ENCODE data around the gene GK. TPM values are rescaled to one million over a fixed set of nuclear protein-coding genes. Genes with fewer than 3 reads are reported as not detected.

The GK gene
- total RNA-seq, 1 experiment from 2014 or later = 14.3 TPM

DNA sequence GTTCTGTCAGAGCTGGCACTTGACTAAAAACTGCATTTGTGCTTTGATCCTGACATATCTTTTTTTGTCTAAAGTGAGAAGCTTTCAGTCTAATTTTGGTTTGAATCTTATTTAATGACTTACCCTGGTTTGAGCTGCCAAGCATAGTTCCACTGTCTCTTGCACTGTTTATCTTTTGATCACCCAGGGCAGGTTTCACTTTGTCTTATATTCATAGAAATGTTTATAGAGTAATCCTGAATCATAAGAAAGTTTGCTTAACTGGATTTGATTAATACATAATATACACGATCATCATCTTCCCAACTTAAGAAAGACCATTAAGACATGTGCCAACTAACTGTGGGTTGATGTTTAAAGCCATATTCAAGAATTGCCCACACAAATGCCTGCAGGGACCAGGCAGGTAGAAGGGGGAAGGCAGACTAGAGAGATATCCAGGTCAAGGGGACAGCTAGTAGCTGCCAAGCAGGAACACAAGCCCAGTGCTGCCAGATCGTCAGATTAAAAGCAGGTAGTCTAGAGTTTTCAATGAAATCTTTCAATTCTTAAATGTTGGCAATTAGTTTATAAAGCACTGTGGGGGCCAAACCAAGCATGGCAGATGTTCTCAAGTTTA is 1.9 kb downstream of the GK start:
- BruUV-seq (replicated peaks) = TSS peak; percentile 28
- H3K36me3 Mint-ChIP-seq (ENCODE audit: insufficient read depth, unreplicated experiment) = peaks cover 22% of the 10 kb centered on the region
- no peak for DNase-seq
- H3K4me1 Mint-ChIP-seq (ENCODE audit: low read depth, unreplicated experiment) = peaks cover 27% of the 10 kb centered on the region
- H3K27ac Mint-ChIP-seq (ENCODE audit: unreplicated experiment) = no peak overlapping the region
- no peaks in the 10 kb centered on the region for H3K27me3 Mint-ChIP-seq (ENCODE audit: unreplicated experiment)
- peak overlapping the region; percentile 14 for H3K4me3 Mint-ChIP-seq (ENCODE audit: low read depth, unreplicated experiment)
- CTCF ChIA-PET = no interaction called here
- no peaks in the 10 kb centered on the region for H3K9me3 Mint-ChIP-seq (ENCODE audit: low read depth, unreplicated experiment)
- intact Hi-C loops (cut with micrococcal nuclease; ENCODE audit: unreplicated experiment) = loop anchor here (1.0 kb wide), 1 partner anchor 27 kb away; no protein-coding TSS in a partner anchor
- TF ChIP-seq, protein P1, sequence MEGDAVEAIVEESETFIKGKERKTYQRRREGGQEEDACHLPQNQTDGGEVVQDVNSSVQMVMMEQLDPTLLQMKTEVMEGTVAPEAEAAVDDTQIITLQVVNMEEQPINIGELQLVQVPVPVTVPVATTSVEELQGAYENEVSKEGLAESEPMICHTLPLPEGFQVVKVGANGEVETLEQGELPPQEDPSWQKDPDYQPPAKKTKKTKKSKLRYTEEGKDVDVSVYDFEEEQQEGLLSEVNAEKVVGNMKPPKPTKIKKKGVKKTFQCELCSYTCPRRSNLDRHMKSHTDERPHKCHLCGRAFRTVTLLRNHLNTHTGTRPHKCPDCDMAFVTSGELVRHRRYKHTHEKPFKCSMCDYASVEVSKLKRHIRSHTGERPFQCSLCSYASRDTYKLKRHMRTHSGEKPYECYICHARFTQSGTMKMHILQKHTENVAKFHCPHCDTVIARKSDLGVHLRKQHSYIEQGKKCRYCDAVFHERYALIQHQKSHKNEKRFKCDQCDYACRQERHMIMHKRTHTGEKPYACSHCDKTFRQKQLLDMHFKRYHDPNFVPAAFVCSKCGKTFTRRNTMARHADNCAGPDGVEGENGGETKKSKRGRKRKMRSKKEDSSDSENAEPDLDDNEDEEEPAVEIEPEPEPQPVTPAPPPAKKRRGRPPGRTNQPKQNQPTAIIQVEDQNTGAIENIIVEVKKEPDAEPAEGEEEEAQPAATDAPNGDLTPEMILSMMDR (IDR thresholded peaks at IDR 0.05; ENCODE audit: unreplicated experiment) = no peak

DNA sequence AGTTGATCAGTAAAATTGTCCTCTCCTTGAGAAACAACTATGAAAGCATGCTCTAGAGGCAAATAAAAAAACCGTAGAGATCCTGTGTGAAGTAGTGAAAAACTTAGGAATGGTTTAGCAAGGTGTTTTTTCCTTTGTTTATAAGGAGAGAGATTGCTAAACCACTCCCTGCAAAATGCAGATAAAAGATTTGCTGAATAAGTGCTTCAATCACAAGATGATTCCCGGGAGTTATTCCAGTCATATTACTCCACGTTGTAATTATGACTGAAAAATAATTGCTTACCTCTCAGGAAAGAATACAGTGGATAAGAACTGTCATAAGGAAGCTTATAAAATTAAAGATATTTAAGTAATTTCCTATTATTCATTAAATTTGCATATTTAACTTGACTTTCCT is 2.8 kb downstream of the GK start:
- H3K36me3 Mint-ChIP-seq (ENCODE audit: insufficient read depth, unreplicated experiment) = peaks cover 22% of the 10 kb centered on the region
- H3K27ac Mint-ChIP-seq (ENCODE audit: unreplicated experiment) = peak overlapping the region; percentile 21
- BruUV-seq (replicated peaks) = no TSS peak
- CTCF ChIA-PET = interaction anchor here (0.5 kb wide), 1 partner anchor 20 kb away, joined by 5 read pairs; no protein-coding TSS in a partner anchor
- H3K27me3 Mint-ChIP-seq (ENCODE audit: unreplicated experiment) = no peaks in the 10 kb centered on the region
- H3K4me3 Mint-ChIP-seq (ENCODE audit: low read depth, unreplicated experiment) = no peak overlapping the region
- TF ChIP-seq, protein P1 (IDR thresholded peaks at IDR 0.05; ENCODE audit: unreplicated experiment) = no peak
- H3K9me3 Mint-ChIP-seq (ENCODE audit: low read depth, unreplicated experiment) = no peaks in the 10 kb centered on the region
- peaks cover 22% of the 10 kb centered on the region for H3K4me1 Mint-ChIP-seq (ENCODE audit: low read depth, unreplicated experiment)
- intact Hi-C loops (cut with micrococcal nuclease; ENCODE audit: unreplicated experiment) = no loop called here
- no peak for DNase-seq

DNA sequence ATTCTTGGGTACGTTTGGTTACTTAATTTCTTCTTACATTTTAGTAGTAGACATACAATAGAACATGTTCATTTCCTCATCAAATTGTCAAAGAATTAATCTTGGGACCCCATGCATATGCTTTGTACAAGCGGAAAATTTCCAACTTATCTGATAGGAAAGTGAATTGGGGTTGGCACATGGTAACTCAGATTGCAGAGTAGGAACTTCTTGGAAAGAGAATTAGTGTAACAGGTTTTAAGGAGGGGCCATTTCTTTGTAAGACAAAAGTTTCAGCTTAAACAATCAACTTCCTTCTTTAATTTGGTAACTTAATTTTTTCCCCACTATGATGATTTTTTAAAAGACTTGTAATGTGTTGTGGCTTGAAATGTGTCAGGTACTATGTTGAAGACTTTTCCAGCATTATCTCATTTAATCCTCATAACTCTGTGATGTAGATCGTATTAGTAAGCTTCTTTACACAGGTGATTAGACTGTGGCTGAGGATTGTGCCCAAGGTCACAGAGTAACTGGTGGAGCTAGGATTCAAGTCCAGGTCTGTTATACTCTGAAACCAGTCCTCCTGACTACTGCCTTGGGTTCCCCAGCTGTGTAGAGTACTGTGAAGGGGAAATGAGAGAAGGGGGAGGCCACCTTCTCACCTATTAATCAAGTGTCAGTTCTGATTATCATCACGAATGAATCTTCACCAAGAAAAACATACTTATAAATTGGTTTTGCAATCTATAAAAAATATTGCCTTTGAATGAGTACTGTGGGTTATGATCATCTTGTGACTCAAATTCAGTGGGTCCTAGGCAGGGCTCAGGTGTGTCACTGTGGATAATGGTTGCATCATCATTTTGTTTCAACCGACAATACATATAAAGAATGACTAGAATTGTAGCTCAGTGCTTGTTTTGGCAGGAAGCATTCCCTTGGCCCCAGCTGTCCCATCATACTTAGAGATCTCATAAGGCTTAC is 4.3 kb downstream of the GK start:
- DNase-seq = no peak
- CTCF ChIA-PET = no interaction called here
- peaks cover 11% of the 10 kb centered on the region for H3K4me1 Mint-ChIP-seq (ENCODE audit: low read depth, unreplicated experiment)
- peaks cover 18% of the 10 kb centered on the region for H3K36me3 Mint-ChIP-seq (ENCODE audit: insufficient read depth, unreplicated experiment)
- no TSS peak for BruUV-seq (replicated peaks)
- TF ChIP-seq, protein P1 (IDR thresholded peaks at IDR 0.05; ENCODE audit: unreplicated experiment) = no peak
- intact Hi-C loops (cut with micrococcal nuclease; ENCODE audit: unreplicated experiment) = no loop called here
- no peak overlapping the region for H3K4me3 Mint-ChIP-seq (ENCODE audit: low read depth, unreplicated experiment)
- H3K27ac Mint-ChIP-seq (ENCODE audit: unreplicated experiment) = no peak overlapping the region
- H3K27me3 Mint-ChIP-seq (ENCODE audit: unreplicated experiment) = no peaks in the 10 kb centered on the region
- no peaks in the 10 kb centered on the region for H3K9me3 Mint-ChIP-seq (ENCODE audit: low read depth, unreplicated experiment)

DNA sequence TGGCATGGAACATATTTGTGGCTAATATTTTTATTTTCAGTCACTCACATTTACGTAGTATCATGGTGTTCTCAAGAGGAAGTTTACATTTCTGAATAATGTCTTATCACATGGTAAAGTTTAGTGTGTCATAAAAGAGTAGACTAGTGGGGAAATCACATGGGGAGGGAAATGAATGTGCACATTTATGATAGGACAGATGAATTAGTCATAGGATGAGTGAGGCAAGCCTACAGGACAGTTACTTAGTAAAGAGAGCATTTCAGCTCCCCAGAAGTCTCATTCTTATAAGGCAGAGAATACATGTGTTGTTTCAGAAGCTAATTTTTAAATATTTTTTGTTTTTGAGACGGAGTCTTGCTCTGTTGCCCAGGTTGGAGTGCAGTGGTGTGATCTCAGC is 6.2 kb downstream of the GK start:
- H3K27me3 Mint-ChIP-seq (ENCODE audit: unreplicated experiment) = no peaks in the 10 kb centered on the region
- no peaks in the 10 kb centered on the region for H3K36me3 Mint-ChIP-seq (ENCODE audit: insufficient read depth, unreplicated experiment)
- TF ChIP-seq, protein P1 (IDR thresholded peaks at IDR 0.05; ENCODE audit: unreplicated experiment) = no peak
- no TSS peak for BruUV-seq (replicated peaks)
- peak overlapping the region; percentile 69 for H3K27ac Mint-ChIP-seq (ENCODE audit: unreplicated experiment)
- no peaks in the 10 kb centered on the region for H3K9me3 Mint-ChIP-seq (ENCODE audit: low read depth, unreplicated experiment)
- intact Hi-C loops (cut with micrococcal nuclease; ENCODE audit: unreplicated experiment) = no loop called here
- no peak overlapping the region for H3K4me3 Mint-ChIP-seq (ENCODE audit: low read depth, unreplicated experiment)
- no peak for DNase-seq
- CTCF ChIA-PET = no interaction called here
- H3K4me1 Mint-ChIP-seq (ENCODE audit: low read depth, unreplicated experiment) = peaks cover 8% of the 10 kb centered on the region
